KMS-11 (cell line): ENCODE data around the gene MFSD11.
"Not testable (repeated sequence)": the region's sequence is repeated elsewhere in the genome, so short reads cannot be mapped to it uniquely, and the experiment has no call there.

Experiments used
- H2AFZ ChIP-seq: fragments of 200-600 bp; sonication (generic); 2 replicates; pipeline ENCODE4 v1.6.1; 2016; ENCODE audit warnings: antibody characterized with exemption, mixed run types, low read depth
- H3K27ac ChIP-seq: fragments of 200-600 bp; sonication (generic); 2 replicates; pipeline ENCODE4 v1.6.1; 2016; ENCODE audit warnings: mild to moderate bottlenecking, mixed run types
- H3K27me3 ChIP-seq: fragments of 200-600 bp; sonication (generic); 2 replicates; pipeline ENCODE4 v1.6.1; 2017; ENCODE audit warnings: mild to moderate bottlenecking, low read depth, mixed run types, moderate library complexity; ENCODE audit not compliant: insufficient read depth
- H3K36me3 ChIP-seq: fragments of 200-600 bp; sonication (generic); 2 replicates; pipeline ENCODE4 v1.6.1; 2017; ENCODE audit warnings: mild to moderate bottlenecking, mixed run types; ENCODE audit not compliant: insufficient read depth
- H3K4me1 ChIP-seq: fragments of 200-600 bp; sonication (generic); 2 replicates; pipeline ENCODE4 v1.6.1; 2016; ENCODE audit warnings: mild to moderate bottlenecking, low read depth, mixed run types; ENCODE audit not compliant: poor library complexity, severe bottlenecking
- H3K4me2 ChIP-seq: fragments of 200-600 bp; sonication (generic); 2 replicates; pipeline ENCODE4 v1.7.0; 2016; ENCODE audit warnings: mild to moderate bottlenecking, mixed run types
- H3K4me3 ChIP-seq: fragments of 200-600 bp; sonication (generic); IDR thresholded peaks from 2 replicates; pipeline ENCODE4 v1.6.1; 2017; ENCODE audit warnings: low read depth, low read length, mixed read lengths; ENCODE audit not compliant: insufficient read depth
- H3K79me2 ChIP-seq: fragments of 200-600 bp; sonication (generic); 2 replicates; pipeline ENCODE4 v1.6.1; 2016; ENCODE audit warnings: low read depth, mixed run types; ENCODE audit not compliant: insufficient read depth
- H3K9ac ChIP-seq: fragments of 200-600 bp; sonication (generic); 2 replicates; pipeline ENCODE4 v1.6.1; 2016; ENCODE audit warnings: mild to moderate bottlenecking, mixed run types
- H4K20me1 ChIP-seq: fragments of 200-600 bp; sonication (generic); 2 replicates; pipeline ENCODE4 v1.6.1; 2016; ENCODE audit warnings: mild to moderate bottlenecking, mixed run types; ENCODE audit not compliant: insufficient read depth
- TF ChIP-seq, protein P1 (sequence below): fragments of 200-600 bp; sonication (generic); conservative IDR thresholded peaks from 2 replicates; pipeline ENCODE4 v1.6.1; 2017; ENCODE audit warnings: low read depth, mild to moderate bottlenecking, antibody characterized with exemption, low read length, moderate library complexity, mixed read lengths

MFSD11 gene

GRCh38 chr17:76710863-76711611 lies 26.9 kb upstream of the MFSD11 start, which contains the start of gene MXRA7:
Gene MXRA7 (minus strand): TSS chr17:76710965. CDS start chr17:76710946, 19 bp downstream.
- Histone ChIP-seq H3K27ac (no peak within 1 kb of the TSS), H4K20me1 (no peaks in the 10 kb centered on the region), H3K4me3 (no peak within 1 kb of the TSS), H3K4me2 (no peak within 1 kb of the TSS), H3K9ac (no peak within 1 kb of the TSS), H2AFZ (no peak within 1 kb of the TSS), H3K4me1 (peaks cover 20% of the 10 kb centered on the region), H3K79me2 (no peaks in the 10 kb centered on the region), H3K27me3 (peaks cover 4% of the 10 kb centered on the region; the same call in 1 of the 2 replicates), H3K36me3 (no peaks in the 10 kb centered on the region)
- TF ChIP-seq, protein P1, sequence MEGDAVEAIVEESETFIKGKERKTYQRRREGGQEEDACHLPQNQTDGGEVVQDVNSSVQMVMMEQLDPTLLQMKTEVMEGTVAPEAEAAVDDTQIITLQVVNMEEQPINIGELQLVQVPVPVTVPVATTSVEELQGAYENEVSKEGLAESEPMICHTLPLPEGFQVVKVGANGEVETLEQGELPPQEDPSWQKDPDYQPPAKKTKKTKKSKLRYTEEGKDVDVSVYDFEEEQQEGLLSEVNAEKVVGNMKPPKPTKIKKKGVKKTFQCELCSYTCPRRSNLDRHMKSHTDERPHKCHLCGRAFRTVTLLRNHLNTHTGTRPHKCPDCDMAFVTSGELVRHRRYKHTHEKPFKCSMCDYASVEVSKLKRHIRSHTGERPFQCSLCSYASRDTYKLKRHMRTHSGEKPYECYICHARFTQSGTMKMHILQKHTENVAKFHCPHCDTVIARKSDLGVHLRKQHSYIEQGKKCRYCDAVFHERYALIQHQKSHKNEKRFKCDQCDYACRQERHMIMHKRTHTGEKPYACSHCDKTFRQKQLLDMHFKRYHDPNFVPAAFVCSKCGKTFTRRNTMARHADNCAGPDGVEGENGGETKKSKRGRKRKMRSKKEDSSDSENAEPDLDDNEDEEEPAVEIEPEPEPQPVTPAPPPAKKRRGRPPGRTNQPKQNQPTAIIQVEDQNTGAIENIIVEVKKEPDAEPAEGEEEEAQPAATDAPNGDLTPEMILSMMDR, result no peak

GRCh38 chr17:76712321-76712720 lies 25.6 kb upstream of the MFSD11 start:
- H3K79me2 ChIP-seq, H4K20me1 ChIP-seq: not testable (repeated sequence)

GRCh38 chr17:76713765-76714164 lies 24.2 kb upstream of the MFSD11 start:
- no peak overlapping the region for H2AFZ ChIP-seq
- peaks cover 4% of the 10 kb centered on the region; the same call in 1 of the 2 replicates for H3K27me3 ChIP-seq
- H3K36me3 ChIP-seq, result peaks cover 3% of the 10 kb centered on the region; the same call in 1 of the 2 replicates
- no peaks in the 10 kb centered on the region for H3K79me2 ChIP-seq
- TF ChIP-seq, protein P1, result no peak
- H4K20me1 ChIP-seq, result no peaks in the 10 kb centered on the region
- no peak overlapping the region for H3K4me2 ChIP-seq
- H3K4me1 ChIP-seq, result peaks cover 46% of the 10 kb centered on the region
- H3K9ac ChIP-seq, result no peak overlapping the region
- H3K27ac ChIP-seq, result no peak overlapping the region
- H3K4me3 ChIP-seq, result no peak overlapping the region

More at GRCh38 chr17:76712321-76712720, 25.6 kb upstream of the MFSD11 start:
- H3K4me1 ChIP-seq, result peaks cover 32% of the 10 kb centered on the region
- H3K4me2 ChIP-seq, H3K4me3 ChIP-seq, H3K27me3 ChIP-seq, H3K27ac ChIP-seq, H2AFZ ChIP-seq, H3K36me3 ChIP-seq, H3K9ac ChIP-seq: not testable (repeated sequence)

- no peaks in the 10 kb centered on the region for H4K20me1 ChIP-seq
- no peak overlapping the region for H3K4me3 ChIP-seq
- peaks cover 49% of the 10 kb centered on the region for H3K4me1 ChIP-seq
- no peak overlapping the region; the same call in 1 of the 2 replicates for H3K27ac ChIP-seq
- H3K79me2 ChIP-seq, result no peaks in the 10 kb centered on the region
- peaks cover 4% of the 10 kb centered on the region; the same call in 1 of the 2 replicates for H3K27me3 ChIP-seq
- TF ChIP-seq, protein P1, result no peak
- no peak overlapping the region for H3K9ac ChIP-seq
- peak overlapping the region; percentile 65; the same call in 1 of the 2 replicates for H3K4me2 ChIP-seq
- H3K36me3 ChIP-seq, result peaks cover 8% of the 10 kb centered on the region; the same call in 1 of the 2 replicates
- no peak overlapping the region for H2AFZ ChIP-seq
Measured at GRCh38 chr17:76714336-76714735, 23.6 kb upstream of the MFSD11 start.
